HG02642 (cell line): Measurements from ENCODE around the gene MLLT6.
"Not testable (repeated sequence)": the region's sequence is repeated elsewhere in the genome, so short reads cannot be mapped to it uniquely, and the experiment has no call there.

Experiments
- ATAC-seq: cut with Tn5 transposase; IDR thresholded peaks from one replicate; pipeline ENCODE4 v1.9.1; 2021; ENCODE audit warnings: mild to moderate bottlenecking; ENCODE audit not compliant: unreplicated experiment, poor library complexity

MLLT6 gene

DNA sequence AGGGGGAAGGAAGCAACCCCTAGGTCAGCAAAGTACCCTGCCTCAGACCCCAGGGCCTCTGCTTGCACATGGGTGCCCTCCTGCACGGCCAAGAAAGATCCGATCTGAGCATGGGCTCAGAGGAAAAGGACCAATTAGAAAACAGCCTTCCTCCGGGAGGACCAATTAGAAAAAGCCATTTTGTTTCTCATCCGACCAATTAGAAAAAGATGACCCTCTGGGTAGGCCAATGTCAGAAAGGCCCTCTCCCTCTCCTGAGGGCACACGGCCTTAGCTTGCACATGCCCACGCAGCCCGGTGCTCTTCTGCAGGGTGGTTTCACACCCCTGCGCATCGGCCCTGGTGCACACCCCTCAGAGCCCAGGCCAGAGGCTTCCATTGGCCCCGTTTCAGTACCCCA, 20.0 kb downstream of the MLLT6 start:
- ATAC-seq: no peak

GRCh38 chr17:38726145-38726544, 21.1 kb downstream of the MLLT6 start:
- not testable (repeated sequence) for ATAC-seq

DNA sequence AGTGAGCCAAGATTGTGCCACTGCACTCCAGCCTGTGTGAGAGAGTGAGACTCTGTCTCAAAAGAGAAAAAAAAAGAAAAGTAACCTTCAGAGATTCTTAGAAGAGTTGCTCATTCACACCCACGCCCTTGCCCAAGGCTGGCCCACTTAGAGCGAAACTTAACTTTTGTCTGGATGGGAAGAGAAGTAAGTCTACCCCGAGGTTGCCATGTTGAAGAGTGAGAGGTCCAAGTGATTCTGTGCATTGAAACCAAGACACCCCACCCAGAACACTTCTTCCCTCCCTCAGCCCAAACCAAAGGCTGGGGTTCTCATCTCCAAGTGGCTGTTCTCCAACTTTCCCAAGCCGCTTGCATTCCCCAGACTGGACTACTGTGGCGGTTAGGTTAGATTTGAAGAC, 22.7 kb downstream of the MLLT6 start:
- ATAC-seq: no peak

DNA sequence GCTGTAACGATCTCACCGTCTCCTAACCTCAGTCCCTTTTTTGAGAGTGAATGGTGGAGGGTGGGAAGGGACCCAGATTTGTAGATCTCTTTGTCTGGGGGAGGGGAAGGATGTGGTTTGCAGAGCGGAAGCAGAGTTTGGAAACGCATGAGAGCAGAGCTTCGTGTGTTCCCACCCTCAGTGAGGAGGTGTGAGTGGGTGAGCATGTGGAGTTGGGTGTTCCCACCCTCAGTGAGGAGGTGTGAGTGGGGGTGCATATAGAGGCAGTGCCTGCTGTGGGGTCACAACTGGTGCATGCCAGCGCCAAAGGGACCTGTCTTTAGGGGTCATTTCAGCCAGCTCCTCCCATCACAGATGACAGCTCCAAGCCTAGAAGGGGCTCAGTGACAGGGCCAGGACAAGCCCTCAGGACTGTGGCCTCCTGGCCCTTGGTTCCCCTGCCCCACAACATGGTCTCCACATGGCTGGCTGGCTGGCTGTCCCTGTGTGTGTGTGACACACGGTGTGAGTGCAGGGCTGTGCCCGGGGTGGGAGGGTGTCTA, 23.3 kb downstream of the MLLT6 start:
- ATAC-seq: no peak

DNA sequence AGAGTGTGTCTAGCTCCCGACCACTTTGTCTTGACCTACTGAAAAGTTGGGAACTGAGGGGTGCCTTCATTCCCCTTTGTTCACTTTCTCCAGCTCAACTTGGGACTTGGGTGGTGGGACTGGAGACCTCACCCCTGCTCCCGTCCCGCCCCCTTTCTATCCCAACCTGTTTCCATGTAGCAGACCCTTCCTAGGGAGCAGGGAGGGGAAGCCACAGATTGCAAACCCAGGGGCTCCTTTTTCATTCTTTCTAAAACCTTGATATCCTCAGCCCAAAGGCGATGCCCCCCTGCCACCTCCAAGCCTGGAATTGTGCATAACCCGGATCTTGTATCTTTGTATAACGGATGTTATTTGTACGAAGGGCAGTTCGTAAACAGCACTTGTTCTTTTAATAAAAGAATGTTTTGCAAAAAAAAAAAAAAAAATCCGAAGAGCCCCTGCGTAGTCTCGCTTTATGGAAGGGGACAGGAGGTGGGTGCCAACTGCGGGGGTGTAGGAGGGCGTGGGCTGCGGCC, 24.4 kb downstream of the MLLT6 start:
- no peak for ATAC-seq

DNA sequence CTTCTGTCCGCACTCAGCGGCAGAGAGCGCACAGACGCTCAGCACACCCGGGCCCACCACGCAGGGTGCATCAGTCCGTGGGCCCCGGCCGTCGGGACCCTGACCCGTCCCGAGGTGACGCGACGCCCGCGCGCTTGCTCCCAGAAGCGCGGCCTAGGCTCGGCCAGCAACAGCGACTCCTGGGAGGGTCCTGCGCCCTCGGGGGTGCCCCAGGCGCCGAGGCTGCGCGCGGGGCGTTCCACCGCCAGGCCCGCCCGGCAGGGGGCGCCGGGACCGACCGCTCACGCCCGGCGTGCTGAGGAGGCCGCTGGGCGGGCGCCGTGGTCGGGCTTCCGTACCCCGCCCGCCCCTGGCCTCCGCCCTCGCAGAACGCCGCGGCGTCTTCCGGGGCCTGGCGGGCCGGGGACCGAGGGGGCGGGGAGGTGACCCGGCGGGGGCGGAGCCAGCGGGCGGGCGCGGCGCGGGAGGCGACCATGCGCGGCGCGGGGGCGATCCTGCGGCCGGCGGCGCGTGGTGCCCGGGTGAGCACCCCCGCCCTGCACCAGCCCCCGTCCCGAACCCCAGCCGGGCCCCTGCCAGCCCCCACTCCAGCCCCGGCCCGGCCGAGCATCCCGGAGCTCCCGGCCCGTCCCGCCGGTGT, 24.9 kb downstream of the MLLT6 start, which contains the start of gene CISD3:
Gene CISD3 (plus strand): TSS at position 456 of the 640 bp plus-strand sequence. CDS start 18 bp downstream, at position 474.
- peak; percentile 81 for ATAC-seq

GRCh38 chr17:38730526-38731379, 25.7 kb downstream of the MLLT6 start:
- peak; percentile 1 for ATAC-seq

DNA sequence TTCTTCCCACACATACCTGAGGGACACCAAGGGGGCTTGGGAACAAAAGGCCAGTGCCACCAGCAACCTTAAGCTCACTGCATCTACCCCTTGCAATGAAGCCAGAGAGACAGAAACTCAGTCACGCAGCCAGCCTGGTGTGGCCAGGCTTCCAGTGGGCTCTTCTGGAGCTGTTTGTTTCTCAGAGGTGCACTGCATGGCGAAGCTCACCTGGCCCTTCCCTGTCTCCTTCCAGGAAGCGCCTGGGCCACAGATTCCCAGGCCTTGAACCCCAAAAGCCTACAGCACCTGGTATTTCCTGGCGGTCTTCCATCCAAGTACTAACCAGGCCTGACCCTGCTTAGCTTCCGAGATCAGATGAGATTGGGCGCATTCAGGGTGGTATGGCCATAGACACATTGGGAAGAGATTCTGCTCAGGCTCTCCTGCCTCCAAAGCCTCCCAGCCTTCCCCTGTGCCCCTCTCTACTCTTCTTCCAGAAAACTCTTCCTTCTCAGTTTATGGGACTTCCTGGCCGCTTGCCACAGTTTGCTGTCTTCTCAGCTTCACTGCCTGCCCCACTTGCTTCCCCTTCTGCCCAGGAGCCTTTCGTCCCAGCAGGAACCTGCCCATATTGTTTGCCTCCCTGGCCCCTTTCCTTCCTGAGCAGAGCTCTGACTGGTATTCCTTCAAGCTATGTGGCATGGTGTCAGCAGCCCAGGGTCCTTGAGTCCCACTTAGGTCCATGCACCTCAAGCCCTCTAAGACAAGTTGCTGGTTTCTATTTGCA, 26.6 kb downstream of the MLLT6 start:
- ATAC-seq: no peak

GRCh38 chr17:38732376-38733281, 27.6 kb downstream of the MLLT6 start:
- ATAC-seq: no peak

- ATAC-seq: no peak
These were observed 28.4 kb downstream of the MLLT6 start for GRCh38 chr17:38733282-38733981.

DNA sequence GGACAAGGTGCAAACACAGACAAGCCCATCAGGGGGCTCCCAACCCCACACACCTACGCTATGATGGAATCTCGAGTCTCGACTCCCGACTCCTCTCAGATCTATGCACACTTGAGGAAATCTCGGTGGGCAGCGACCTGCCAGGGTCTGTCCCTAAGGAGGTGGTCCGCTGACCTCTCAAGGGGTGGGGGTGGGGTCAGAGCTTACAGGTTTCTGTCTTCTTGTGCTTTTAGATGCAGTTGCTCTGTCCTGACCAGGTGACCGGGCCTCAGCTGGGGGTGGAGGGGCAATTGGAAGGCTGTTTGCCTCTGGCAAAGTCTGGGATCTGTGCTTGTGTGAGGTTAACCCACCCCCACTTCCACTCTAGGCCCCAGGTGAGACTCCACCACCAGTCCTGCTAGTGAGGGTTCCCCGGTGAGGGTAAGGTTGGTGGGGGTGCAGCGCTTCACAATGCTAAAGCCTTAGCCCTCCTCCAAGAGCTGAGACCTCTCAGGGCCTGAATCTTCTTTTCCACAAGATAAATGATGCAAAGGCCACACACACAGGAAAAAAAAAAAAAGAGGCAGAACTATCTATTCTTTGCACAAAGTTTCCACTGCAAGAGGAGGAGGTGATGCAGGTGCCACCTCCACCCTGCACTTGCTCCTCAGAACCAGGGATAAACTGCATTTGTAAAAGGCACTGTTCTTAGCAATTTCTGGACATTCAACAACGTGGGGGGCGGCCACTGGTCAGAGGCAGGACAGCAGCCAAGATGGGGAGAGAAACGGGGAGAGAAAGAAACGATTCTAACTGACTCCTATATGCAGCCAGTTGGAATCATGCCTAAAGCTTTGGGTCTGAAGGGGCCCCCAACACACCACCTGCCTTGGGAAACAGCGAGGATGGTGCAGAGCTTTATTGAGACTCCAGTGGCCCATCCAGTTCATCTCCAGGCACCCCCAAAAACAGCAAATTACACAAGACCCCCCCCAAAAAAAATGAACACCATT, 29.2 kb downstream of the MLLT6 start:
- ATAC-seq: no peak

DNA sequence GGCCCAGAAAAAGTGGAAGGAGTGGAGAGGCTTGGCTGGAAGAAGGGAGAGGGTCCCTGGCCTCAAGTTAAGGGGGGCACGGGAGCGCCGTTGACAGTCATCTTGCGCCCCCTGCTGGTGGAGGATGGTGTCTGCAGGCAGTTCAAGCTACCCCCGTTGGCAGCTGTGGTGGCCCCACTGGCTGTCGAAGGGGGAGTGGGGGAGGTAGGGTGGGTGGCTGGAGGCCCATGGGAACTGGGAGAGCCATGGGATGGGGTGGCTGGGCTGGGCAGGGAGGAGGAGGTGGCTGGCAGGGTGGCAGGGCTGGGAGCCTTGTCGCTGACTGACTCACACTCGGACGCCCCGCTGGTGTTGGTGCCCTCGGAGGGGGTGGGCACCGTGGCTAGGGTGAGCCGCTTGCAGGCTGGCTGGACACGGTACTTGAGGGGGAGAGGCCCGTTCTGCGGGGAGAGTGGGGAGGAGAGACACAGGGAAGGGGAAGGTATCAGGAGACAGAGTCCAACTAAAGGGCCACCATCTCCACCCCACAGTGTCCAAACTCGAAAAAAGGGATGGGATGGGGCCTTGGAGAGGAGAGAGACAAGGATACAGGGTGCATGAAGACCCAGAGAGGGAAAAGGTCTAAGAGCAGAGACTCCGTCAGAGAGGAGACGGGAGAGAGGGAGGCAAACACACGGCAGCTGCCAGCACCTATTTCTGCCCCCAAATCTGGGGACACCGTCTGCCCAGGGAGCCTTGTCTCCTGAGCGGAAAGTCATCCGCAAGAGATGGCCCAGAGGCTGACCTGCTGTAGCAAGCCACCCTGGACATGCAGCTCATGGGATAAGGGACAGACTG, 30.3 kb downstream of the MLLT6 start:
- no peak for ATAC-seq

DNA sequence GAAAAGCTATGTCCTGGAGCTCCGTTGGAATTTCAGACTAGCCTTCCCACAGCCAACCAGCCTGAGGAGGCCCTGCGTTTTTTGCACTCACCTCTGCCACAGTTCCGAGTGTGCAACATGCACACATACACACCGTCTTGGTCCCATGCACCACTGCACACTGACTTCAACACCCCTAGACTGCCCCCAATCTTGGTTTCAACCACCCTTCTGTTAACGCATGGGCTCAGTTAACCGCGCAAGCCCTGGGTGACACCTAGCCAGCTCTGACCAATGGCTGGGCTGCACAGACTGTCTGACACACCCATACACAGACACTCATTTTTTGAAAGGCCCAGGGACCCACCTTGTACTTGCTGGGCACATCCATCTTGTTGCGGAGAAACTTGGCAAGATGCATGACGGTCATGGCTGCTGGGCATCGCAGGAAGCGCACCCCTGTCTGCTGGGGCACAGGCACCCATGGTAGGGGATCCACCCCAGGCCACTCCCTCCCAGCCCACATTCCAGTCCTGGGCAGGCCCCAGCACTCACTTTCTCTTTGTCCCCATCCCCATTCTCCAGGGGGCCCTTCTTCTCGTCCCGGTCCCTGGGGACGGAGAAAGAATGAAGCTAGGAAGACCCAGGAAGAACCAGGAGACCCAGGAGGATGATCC, 33.1 kb downstream of the MLLT6 start:
- no peak for ATAC-seq

GRCh38 chr17:38738686-38739085, 33.6 kb downstream of the MLLT6 start:
- ATAC-seq: no peak

DNA sequence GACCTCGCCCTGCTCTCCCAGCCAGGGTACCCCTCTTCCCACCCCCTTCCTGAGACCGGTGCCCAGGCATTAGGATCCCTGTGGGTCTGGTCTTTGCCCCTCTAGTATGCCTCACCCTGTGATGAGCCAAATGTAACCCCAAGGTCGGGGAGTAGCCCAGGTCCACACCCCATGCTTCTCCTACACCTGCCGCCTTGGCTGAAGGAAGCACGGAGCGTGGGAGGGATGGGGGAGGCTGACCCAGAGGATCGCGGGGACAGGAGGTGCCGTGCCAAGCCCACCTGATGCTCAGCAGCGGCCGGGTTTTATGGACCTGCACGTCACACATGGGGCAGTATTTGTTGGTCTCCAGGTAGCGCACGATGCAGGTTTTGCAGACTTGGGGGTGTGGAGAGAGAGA, 34.2 kb downstream of the MLLT6 start:
- no peak for ATAC-seq

- no peak for ATAC-seq
These were observed 35.0 kb downstream of the MLLT6 start for GRCh38 chr17:38740044-38740443.
